ENCODE measurements around the gene RNF114. TPM values are rescaled to one million over a fixed set of nuclear protein-coding genes. Genes with fewer than 3 reads are reported as not detected.
A peak's percentile ranks its signal among the peaks of the same experiment; 100 is the strongest.

The RNF114 gene
- polyA plus RNA-seq, 3 donors, result 128 to 164 (median 146) TPM

DNA sequence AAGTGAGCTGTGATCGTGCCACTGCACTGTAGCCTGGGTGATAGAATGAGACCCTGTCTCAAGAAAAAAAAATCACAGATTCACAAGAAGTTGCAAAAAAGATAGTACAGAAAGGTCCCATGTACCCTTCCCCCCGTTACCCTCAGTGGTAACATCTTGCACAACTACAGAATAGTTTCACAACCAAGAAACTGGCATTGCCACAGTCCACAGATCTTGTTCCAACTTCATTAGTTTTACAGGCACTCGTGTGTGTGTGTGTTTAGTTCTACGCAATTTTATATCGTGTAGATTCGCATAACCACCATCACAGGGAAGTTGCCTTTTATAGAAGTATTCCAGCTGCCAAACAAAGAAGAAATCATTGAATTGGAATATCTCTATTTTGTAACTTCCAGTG is 40.0 kb upstream of the RNF114 start:
- TF ChIP-seq, protein P1, sequence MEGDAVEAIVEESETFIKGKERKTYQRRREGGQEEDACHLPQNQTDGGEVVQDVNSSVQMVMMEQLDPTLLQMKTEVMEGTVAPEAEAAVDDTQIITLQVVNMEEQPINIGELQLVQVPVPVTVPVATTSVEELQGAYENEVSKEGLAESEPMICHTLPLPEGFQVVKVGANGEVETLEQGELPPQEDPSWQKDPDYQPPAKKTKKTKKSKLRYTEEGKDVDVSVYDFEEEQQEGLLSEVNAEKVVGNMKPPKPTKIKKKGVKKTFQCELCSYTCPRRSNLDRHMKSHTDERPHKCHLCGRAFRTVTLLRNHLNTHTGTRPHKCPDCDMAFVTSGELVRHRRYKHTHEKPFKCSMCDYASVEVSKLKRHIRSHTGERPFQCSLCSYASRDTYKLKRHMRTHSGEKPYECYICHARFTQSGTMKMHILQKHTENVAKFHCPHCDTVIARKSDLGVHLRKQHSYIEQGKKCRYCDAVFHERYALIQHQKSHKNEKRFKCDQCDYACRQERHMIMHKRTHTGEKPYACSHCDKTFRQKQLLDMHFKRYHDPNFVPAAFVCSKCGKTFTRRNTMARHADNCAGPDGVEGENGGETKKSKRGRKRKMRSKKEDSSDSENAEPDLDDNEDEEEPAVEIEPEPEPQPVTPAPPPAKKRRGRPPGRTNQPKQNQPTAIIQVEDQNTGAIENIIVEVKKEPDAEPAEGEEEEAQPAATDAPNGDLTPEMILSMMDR (IDR thresholded peaks at IDR 0.05), result no peak
- Histone ChIP-seq H3K27ac (ENCODE audit: low read depth in 1 of 2, low read length in 2 of 2) (peak overlapping the region; percentile 67 to 79), H3K9me3 (replicated peaks in 1 of 2; ENCODE audit: control insufficient read depth in 1 of 2, insufficient read depth in 1 of 2, low read length in 2 of 2) (no peaks in the 10 kb centered on the region), H3K4me1 (ENCODE audit: control insufficient read depth in 1 of 2, insufficient read depth in 2 of 2, low read length in 2 of 2) (peaks cover 66 to 76% of the 10 kb centered on the region in 2 donors), H3K79me2 (ENCODE audit: insufficient read depth, low read length) (peaks cover 17% of the 10 kb centered on the region), H3K9ac (ENCODE audit: insufficient read depth, low read length, poor library complexity, severe bottlenecking) (peak overlapping the region; percentile 23), H4K20me1 (ENCODE audit: insufficient read depth, low read length) (no peaks in the 10 kb centered on the region), H3K4me2 (replicated peaks; ENCODE audit: extremely low read depth, low read length, poor library complexity, severe bottlenecking) (peak overlapping the region; percentile 63), H3K4me3 (replicated peaks in 1 of 3; ENCODE audit: low read depth in 2 of 3, low read length in 3 of 3) (peak overlapping the region in 2 of 3 experiments; percentile 5 to 54), H2AFZ (ENCODE audit: insufficient read depth, low read depth, low read length, poor library complexity, severe bottlenecking) (peak overlapping the region; percentile 25), H3K27me3 (ENCODE audit: control insufficient read depth in 2 of 2, insufficient read depth in 2 of 2, low read length in 2 of 2) (no peaks in the 10 kb centered on the region), H3K36me3 (replicated peaks in 1 of 2; ENCODE audit: control insufficient read depth in 1 of 2, insufficient read depth in 2 of 2, low read length in 2 of 2) (no peaks in the 10 kb centered on the region)
- Mint-ChIP-seq H3K4me1 (peaks cover 80% of the 10 kb centered on the region), H3K36me3 (peaks cover 2 to 7% of the 10 kb centered on the region in 2 donors), H3K27ac (peak overlapping the region; percentile 73 to 92 (median 88)), H3K9me3 (peaks cover 0 to 6% (median 0%) of the 10 kb centered on the region in 7 donors), H3K27me3 (ENCODE audit: low read depth in 3 of 3) (no peaks in the 10 kb centered on the region), H3K4me3 (peak overlapping the region; percentile 41 to 80)
- WGBS (ENCODE audit: insufficient coverage), result no CpG with 5 or more reads among the region's 6 CpGs
- peak; percentile 49 to 79 (median 64) for DNase-seq
- intact Hi-C loops (cut with micrococcal nuclease), result no loop called here

DNA sequence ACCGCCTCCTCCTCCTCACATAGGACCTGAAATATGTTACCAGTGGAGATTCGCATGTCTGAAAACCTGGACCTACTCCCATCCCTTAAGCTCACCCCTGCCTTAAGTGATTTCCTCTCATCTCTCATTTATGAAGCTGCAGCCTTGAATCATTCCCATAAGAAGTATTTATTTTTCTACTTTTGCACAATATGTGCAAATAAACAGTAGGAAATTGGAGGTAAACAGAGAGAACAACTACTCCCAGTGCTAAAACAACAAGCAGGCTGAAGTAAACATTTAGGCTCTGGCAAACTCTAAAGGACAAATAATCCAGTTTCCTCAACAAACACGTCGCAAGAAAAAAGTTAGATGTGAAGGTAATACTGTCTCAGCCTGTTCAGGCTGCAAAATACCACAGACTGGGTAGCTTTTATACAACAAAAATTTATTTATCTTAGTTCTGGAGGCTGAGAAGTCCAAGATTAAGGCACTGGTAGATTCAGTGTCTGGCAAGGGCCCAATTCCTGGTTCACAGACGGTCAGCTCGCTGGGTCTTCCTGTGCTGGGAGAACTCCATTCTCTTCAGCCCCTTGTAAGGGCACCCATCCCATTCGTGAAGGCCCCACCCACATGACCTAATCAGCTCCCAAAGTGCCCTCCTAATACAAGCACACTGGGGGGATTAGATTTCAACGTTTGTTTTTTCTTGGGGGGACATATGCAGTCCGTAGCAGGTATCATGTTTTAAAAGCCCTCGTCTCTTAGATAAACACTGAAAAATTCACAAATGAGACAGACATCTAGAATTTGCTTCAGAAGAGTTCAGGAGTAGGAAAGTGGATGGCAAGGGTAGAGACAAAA is 36.4 kb upstream of the RNF114 start:
- no peak for DNase-seq
- WGBS (ENCODE audit: insufficient coverage), result 100% methylated on average over 4 of the region's 10 CpGs
- H2AFZ ChIP-seq (ENCODE audit: insufficient read depth, low read depth, low read length, poor library complexity, severe bottlenecking), result no peak overlapping the region

More for the DNA sequence above, 36.4 kb upstream of the RNF114 start:
- Mint-ChIP-seq H3K9me3 (peaks cover 0 to 6% (median 0%) of the 10 kb centered on the region in 7 donors), H3K36me3 (peaks cover 19 to 22% of the 10 kb centered on the region in 2 donors), H3K27ac (peak overlapping the region in 1 of 7 donors; percentile 54), H3K4me1 (peaks cover 45% of the 10 kb centered on the region), H3K27me3 (ENCODE audit: low read depth in 3 of 3) (no peaks in the 10 kb centered on the region), H3K4me3 (no peak overlapping the region)
- no peak overlapping the region for H3K4me2 ChIP-seq (replicated peaks; ENCODE audit: extremely low read depth, low read length, poor library complexity, severe bottlenecking)
- H3K79me2 ChIP-seq (ENCODE audit: insufficient read depth, low read length), result peaks cover 5% of the 10 kb centered on the region
- peaks cover 4% of the 10 kb centered on the region for H4K20me1 ChIP-seq (ENCODE audit: insufficient read depth, low read length)
- H3K4me3 ChIP-seq (replicated peaks in 1 of 3; ENCODE audit: low read depth in 2 of 3, low read length in 3 of 3), result no peak overlapping the region
- TF ChIP-seq, protein P1 (IDR thresholded peaks at IDR 0.05), result no peak
- intact Hi-C loops (cut with micrococcal nuclease), result no loop called here
- H3K27me3 ChIP-seq (ENCODE audit: control insufficient read depth in 2 of 2, insufficient read depth in 2 of 2, low read length in 2 of 2), result no peaks in the 10 kb centered on the region
- no peak overlapping the region for H3K9ac ChIP-seq (ENCODE audit: insufficient read depth, low read length, poor library complexity, severe bottlenecking)
- peaks cover 31 to 40% of the 10 kb centered on the region in 2 donors for H3K4me1 ChIP-seq (ENCODE audit: control insufficient read depth in 1 of 2, insufficient read depth in 2 of 2, low read length in 2 of 2)
- H3K27ac ChIP-seq (ENCODE audit: low read depth in 1 of 2, low read length in 2 of 2), result no peak overlapping the region
- H3K36me3 ChIP-seq (replicated peaks in 1 of 2; ENCODE audit: control insufficient read depth in 1 of 2, insufficient read depth in 2 of 2, low read length in 2 of 2), result peaks cover 17 to 23% of the 10 kb centered on the region in 2 donors
- H3K9me3 ChIP-seq (replicated peaks in 1 of 2; ENCODE audit: control insufficient read depth in 1 of 2, insufficient read depth in 1 of 2, low read length in 2 of 2), result no peaks in the 10 kb centered on the region

All from CD14-positive monocyte (primary cell).